Nucleus accumbens (tissue), 56 donors: ENCODE results near the gene NUFIP1.
"Not testable (repeated sequence)": the region's sequence is repeated elsewhere in the genome, so short reads cannot be mapped to it uniquely, and the experiment has no call there.

Source experiments
- DNase-seq, 56 donors: peaks; one replicate each; lab custom pipeline; 2025; lab: John Stamatoyannopoulos, UW

NUFIP1 gene

GRCh38 chr13:44921931-44922758 lies 67.1 kb downstream of the NUFIP1 start:
- peak in 11 of 56 donors; percentile 3 to 52 (median 31) for DNase-seq

GRCh38 chr13:44921246-44921877 lies 67.9 kb downstream of the NUFIP1 start:
- no peak for DNase-seq

GRCh38 chr13:44920013-44920412 lies 69.3 kb downstream of the NUFIP1 start:
- DNase-seq: no peak

GRCh38 chr13:44919104-44919804 lies 70.0 kb downstream of the NUFIP1 start:
- no peak for DNase-seq

GRCh38 chr13:44918326-44919103 lies 70.8 kb downstream of the NUFIP1 start:
- DNase-seq: peak; percentile 54 to 95 (median 83)

- peak; percentile 69 to 99 (median 93) for DNase-seq
These were observed 71.5 kb downstream of the NUFIP1 start for GRCh38 chr13:44917589-44918325.

- DNase-seq: no peak
These were observed 76.8 kb downstream of the NUFIP1 start for GRCh38 chr13:44912278-44913016.

- DNase-seq: no peak
These were observed 80.6 kb downstream of the NUFIP1 start for GRCh38 chr13:44908712-44909111.

- no peak for DNase-seq
These were observed 81.0 kb downstream of the NUFIP1 start for GRCh38 chr13:44908266-44908665.

GRCh38 chr13:44906713-44907112 lies 82.6 kb downstream of the NUFIP1 start:
- DNase-seq: peak in 41 of 56 donors; percentile 6 to 77 (median 33)

GRCh38 chr13:44906230-44906629 lies 83.0 kb downstream of the NUFIP1 start:
- DNase-seq: no peak

- DNase-seq: no peak
These were observed 83.7 kb downstream of the NUFIP1 start for GRCh38 chr13:44905556-44905955.

GRCh38 chr13:44904967-44905366 lies 84.3 kb downstream of the NUFIP1 start:
- DNase-seq: peak in 16 of 56 donors; percentile 1 to 75 (median 8)

GRCh38 chr13:44903574-44903985 lies 85.7 kb downstream of the NUFIP1 start:
- peak in 36 of 56 donors; percentile 4 to 78 (median 23) for DNase-seq

GRCh38 chr13:44902738-44903137 lies 86.5 kb downstream of the NUFIP1 start:
- DNase-seq: no peak

GRCh38 chr13:44899967-44900366 lies 89.3 kb downstream of the NUFIP1 start:
- DNase-seq: no peak

GRCh38 chr13:44898308-44898707 lies 91.0 kb downstream of the NUFIP1 start:
- DNase-seq: not testable (repeated sequence)

- no peak for DNase-seq
These were observed 93.3 kb downstream of the NUFIP1 start for GRCh38 chr13:44895953-44896335.
